ENCODE data around the gene PDE2A. TPM values are rescaled to one million over a fixed set of nuclear protein-coding genes. Genes with fewer than 3 reads are reported as not detected.
"Not testable (repeated sequence)": the region's sequence is repeated elsewhere in the genome, so short reads cannot be mapped to it uniquely, and the experiment has no call there.

The PDE2A gene
- total and polyA plus RNA-seq, 3 donors from 2014 or later, result 14.1 to 20.6 (median 15.2) TPM

DNA sequence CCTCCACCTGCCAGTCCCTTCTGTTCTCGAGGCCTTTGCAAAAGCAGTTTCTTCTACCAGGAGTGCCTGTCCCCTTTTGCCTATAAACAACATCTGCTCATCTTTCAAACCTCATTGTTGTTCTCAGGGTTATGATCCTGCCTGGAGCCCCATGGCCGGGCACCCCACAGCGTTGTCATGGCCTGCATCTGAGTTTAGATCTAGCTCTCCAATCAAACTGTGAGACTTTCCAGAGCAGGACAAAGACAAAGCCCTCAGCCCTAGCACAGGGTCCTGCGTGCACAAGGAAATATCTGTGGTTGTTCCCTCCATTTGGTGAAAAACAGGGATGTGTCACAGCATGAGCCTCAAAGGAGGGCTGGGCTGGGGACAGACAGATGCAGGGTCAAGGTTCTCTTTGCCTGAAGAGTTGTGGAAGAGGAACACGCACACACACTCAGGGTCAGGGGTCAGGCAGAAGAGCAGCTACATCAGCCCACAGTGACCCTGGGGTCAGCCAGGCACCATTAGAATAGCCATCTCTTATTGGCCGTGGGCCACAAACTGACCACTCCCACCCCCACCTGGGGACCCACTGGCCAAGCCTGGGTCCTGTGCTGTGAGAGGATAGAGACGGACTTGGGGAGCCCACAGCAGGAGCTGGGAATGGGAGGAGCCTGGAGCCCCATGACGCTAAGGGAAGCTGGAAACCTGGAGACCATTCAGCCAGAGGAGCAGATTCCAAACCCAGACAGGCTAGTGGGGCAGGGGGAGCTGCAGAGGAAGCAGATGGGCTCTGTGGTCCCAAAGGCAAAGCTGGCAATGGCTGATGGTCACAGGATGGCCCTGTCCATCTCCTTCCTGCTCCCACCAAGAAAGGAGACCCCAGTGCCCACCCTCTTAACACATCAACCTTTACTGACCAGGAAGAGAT, 99.4 kb downstream of the PDE2A start:
- 80 to 89% methylated on average over 6 to 8 of the region's 8 CpGs for WGBS, 2 donors
- intact Hi-C loops (cut with DNase I; ENCODE audit: low total_unique reads), result loop anchor here (10.0 kb wide), 1 partner anchor 100 kb away; no protein-coding TSS in a partner anchor
- no peaks in the 10 kb centered on the region for H3K4me1 ChIP-seq
- no peak for DNase-seq
- no peak overlapping the region for H3K27ac ChIP-seq
- H3K36me3 ChIP-seq (ENCODE audit: low read depth, missing control alignments), result no peaks in the 10 kb centered on the region
- no peak overlapping the region for H3K4me3 ChIP-seq
- H3K27me3 ChIP-seq, result no peaks in the 10 kb centered on the region
- no peaks in the 10 kb centered on the region for H3K9me3 ChIP-seq
- TF ChIP-seq POLR2A (IDR thresholded peaks at IDR 0.05), result no peak
- TF ChIP-seq, protein P1, sequence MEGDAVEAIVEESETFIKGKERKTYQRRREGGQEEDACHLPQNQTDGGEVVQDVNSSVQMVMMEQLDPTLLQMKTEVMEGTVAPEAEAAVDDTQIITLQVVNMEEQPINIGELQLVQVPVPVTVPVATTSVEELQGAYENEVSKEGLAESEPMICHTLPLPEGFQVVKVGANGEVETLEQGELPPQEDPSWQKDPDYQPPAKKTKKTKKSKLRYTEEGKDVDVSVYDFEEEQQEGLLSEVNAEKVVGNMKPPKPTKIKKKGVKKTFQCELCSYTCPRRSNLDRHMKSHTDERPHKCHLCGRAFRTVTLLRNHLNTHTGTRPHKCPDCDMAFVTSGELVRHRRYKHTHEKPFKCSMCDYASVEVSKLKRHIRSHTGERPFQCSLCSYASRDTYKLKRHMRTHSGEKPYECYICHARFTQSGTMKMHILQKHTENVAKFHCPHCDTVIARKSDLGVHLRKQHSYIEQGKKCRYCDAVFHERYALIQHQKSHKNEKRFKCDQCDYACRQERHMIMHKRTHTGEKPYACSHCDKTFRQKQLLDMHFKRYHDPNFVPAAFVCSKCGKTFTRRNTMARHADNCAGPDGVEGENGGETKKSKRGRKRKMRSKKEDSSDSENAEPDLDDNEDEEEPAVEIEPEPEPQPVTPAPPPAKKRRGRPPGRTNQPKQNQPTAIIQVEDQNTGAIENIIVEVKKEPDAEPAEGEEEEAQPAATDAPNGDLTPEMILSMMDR (IDR thresholded peaks at IDR 0.05), result no peak

DNA sequence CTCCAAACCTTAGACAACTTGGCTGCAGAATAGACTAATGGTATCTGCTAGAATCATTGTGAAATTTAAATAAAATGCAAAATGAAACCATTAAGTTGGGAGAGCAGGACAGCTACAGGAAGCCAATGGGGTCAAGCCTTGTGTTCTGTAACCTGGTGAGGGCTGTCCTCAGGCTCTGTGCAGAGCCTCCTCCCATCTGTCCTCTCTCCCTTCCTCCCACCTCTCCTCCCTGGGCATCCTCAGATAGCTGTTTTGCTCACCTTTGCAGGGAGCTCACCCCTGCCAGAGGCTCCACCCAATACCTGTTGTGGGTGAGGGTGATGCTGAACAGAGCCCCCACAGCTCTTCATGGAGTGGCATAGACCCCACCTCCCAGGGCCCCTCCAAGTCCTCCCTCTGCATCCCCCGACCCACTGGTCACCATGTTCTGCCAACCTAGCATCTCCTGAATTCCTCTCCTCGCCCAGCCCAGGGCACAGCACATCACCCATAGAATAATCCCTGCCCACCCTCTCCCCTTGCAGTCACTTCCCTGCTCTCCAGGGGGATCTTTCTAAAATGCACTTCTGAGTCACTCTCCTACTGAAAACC, 100.3 kb downstream of the PDE2A start:
- no peaks in the 10 kb centered on the region for H3K36me3 ChIP-seq (ENCODE audit: low read depth, missing control alignments)
- no peak overlapping the region for H3K27ac ChIP-seq
- H3K9me3 ChIP-seq, result no peaks in the 10 kb centered on the region
- H3K27me3 ChIP-seq, result no peaks in the 10 kb centered on the region
- DNase-seq, result no peak
- H3K4me1 ChIP-seq, result no peaks in the 10 kb centered on the region
- intact Hi-C loops (cut with DNase I; ENCODE audit: low total_unique reads), result loop anchor here (10.0 kb wide), 1 partner anchor 99 kb away; no protein-coding TSS in a partner anchor
- TF ChIP-seq, protein P1 (IDR thresholded peaks at IDR 0.05), result no peak
- TF ChIP-seq POLR2A (IDR thresholded peaks at IDR 0.05), result no peak
- no peak overlapping the region for H3K4me3 ChIP-seq
- 93 to 94% methylated on average over 2 of the region's 2 CpGs for WGBS, 2 donors

DNA sequence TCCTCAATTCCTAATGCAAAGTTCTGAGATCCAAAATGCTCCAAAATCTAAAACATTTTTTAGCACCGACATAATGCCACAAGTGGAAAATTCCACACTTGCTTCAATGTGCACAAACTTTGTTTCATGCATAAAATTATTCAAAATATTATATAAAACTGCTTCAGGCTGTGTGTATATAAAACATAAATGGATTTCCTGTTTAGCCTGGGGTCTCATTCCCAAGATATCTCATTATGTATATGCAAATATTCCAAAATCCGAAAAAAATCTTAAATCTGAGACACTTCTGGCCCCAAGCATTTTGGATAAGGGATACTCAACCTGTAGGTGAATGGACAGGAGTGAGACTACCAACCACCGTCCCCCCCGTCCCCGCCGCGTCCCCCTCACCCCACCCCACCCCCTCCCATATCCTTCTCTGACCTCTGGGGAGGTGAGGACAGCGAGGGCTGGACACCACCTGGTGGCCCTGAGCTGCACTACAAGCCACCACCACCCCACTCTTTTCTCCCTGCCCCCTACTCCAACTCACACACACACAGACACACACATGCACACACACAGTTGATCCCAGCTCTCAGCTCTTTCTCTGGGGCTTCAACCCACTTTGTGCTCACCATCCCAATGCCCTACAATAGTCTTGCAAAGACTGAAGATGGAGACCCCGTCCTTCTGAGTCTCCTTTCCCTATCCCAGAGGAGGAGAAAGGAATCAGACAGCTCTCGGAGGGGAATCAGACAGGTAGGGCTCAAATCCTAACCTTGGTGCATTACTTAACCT, 101.0 kb downstream of the PDE2A start:
- Histone ChIP-seq H3K4me1 (no peaks in the 10 kb centered on the region), H3K27me3 (no peaks in the 10 kb centered on the region), H3K9me3 (no peaks in the 10 kb centered on the region), H3K4me3 (no peak overlapping the region), H3K27ac (no peak overlapping the region), H3K36me3 (ENCODE audit: low read depth, missing control alignments) (no peaks in the 10 kb centered on the region)
- peak; percentile 41 for DNase-seq
- intact Hi-C loops (cut with DNase I; ENCODE audit: low total_unique reads), result loop anchor here (10.0 kb wide), 1 partner anchor 98 kb away; no protein-coding TSS in a partner anchor
- 34 to 57% methylated on average over 10 of the region's 10 CpGs for WGBS, 2 donors
- no peak for TF ChIP-seq POLR2A (IDR thresholded peaks at IDR 0.05)
- TF ChIP-seq, protein P1 (IDR thresholded peaks at IDR 0.05), result peak in 2 of 3 experiments; percentile 29 to 64

DNA sequence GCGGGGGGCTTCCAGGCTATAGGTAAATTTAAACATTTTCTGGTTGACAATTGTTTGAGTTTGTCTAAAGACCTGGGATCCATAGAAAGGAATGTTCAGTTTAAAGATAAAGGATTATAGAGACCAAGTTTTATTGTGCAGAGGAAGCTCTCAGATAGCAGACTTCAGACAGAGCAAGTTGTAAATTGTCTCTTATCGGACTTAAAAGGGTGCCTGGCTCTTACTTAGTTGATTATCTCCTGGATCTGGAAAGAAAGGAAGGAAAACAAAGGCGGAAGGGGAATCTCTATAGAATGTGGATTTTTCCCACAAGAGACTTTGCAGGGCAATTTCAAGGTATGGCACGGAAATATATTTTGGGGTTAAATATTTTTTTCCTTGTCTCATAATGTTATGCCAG, 101.7 kb downstream of the PDE2A start:
- not testable (repeated sequence) for H3K4me1 ChIP-seq; DNase-seq; H3K9me3 ChIP-seq; H3K27me3 ChIP-seq; H3K4me3 ChIP-seq; H3K36me3 ChIP-seq (ENCODE audit: low read depth, missing control alignments); H3K27ac ChIP-seq
- intact Hi-C loops (cut with DNase I; ENCODE audit: low total_unique reads), result loop anchor here (10.0 kb wide), 1 partner anchor 98 kb away; no protein-coding TSS in a partner anchor
- 70% methylated on average over 4 of the region's 4 CpGs for WGBS, 2 donors
